Activated T-cell treated with anti-CD3 and anti-CD28 coated beads for 4 hours (primary cell): ENCODE data around the gene ANK2.
"Not testable (repeated sequence)": the region's sequence is repeated elsewhere in the genome, so short reads cannot be mapped to it uniquely, and the experiment has no call there.

ENCODE experiments used
- DNase-seq: peaks from one replicate; pipeline ENCODE4 v3.0.0-alpha.2; 2020

The ANK2 gene

DNA sequence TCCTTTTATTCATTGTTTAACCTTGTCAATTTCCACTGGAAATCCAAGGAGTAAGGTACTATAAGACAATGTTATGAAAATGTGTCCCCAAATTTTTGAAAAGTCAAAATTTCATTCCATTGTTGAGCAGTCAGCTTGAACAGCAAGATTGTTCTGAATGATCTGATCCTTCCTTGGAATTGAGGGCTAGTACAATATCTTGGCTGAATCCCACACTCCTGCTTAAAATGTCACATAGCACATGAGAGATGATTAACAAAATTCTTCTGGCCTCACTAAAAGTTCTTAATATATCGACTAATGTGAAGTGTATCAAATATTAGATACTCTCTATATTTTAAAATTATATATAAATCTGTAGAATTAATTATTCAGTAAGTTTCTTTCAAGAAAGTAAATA, 104.8 kb downstream of the ANK2 start:
- no peak for DNase-seq

GRCh38 chr4:113157086-113157857, 107.8 kb downstream of the ANK2 start:
- DNase-seq: no peak

GRCh38 chr4:113159942-113160545, 110.6 kb downstream of the ANK2 start:
- no peak for DNase-seq

GRCh38 chr4:113160548-113160947, 111.1 kb downstream of the ANK2 start:
- DNase-seq: no peak

DNA sequence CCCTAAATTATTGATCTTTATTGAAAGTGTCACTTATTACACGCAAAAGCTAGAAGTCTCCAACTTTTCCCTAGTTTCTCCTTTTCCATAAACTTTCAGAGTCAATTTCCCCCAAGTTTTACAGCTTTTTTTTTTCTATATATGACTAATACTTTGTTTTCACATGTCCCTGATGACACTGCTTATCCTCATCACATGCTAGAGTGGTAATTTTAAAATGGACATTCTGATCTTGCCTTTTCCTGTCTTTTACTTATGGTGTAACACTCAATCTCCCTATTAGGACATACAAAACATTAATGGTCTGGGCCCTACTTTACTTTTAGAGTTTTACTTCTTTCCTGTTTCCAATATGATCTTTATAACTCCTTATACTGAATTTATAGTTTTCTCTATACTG, 112.6 kb downstream of the ANK2 start:
- no peak for DNase-seq

DNA sequence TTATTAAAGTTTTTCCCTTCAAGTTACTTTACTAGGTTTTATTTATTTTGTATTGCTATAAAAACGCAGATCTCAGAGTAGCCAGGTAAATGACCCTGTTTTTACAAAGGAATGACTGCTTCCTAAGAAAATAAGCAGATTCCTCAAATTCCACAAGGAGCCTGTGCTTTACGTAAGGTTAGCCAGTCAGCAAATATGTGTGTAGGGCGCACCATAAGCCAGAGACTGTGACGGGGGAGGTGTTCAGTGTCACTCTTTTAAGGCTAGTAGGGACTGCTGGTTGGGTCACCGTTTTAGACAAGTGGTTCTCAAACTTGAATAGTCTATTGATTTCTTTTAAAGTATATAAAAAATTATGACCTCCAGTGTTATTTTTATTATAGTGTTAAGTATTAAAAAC, 119.9 kb downstream of the ANK2 start:
- DNase-seq: no peak

GRCh38 chr4:113170115-113170804, 120.8 kb downstream of the ANK2 start:
- no peak for DNase-seq

DNA sequence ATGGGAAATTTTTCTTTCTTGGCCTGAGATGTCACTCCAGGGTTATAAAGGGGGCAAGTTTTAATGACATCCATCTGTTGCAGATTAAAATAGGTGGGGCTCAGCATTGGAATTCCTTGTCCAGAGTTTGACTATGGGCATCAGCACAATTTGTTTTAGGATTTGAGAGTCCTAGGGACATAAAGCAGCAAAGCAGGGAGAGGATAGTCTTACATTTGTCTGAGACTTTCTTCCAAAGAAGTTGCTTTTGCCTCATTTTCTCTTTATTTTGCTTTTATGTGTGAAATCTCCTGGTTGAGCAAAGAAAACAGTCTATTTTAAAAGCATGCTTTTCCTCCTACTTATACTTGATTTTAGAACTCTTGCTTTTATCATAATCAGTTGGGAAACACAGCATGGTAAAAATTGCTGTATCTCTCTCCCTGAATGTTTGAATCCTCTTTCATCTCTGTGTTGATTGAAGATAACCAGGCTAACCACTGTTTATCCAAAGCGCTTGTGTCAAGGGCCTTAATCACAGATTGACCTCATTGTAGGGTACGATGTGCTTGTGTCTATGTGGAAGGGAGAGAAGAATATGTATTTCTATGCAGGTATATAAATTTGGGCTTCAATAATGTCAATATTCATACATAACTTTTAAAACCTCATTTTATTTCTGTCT, 121.5 kb downstream of the ANK2 start:
- no peak for DNase-seq

- no peak for DNase-seq
These were observed 123.8 kb downstream of the ANK2 start for GRCh38 chr4:113173126-113173792.

DNA sequence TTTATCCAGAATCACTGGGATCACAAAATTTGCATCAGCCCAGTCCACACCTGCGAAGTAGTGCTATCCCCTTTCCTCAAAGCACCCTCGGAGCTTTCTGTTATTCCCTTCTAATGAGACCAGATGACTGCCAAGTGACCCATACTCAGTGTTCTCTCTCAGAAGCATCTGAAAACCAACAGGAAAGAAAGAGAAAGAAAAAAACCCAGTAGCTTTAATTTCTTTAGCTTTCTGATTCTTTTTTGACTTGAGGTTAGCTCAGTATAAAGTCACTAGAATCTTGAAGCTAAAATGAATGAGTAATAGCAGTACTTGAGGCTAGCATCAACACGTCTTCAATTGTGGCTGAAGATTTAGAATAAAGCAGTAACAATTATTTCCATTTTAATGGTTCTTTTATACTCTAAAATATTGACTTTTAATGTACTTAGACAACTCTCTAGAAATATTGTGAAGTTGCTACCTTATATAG, 124.4 kb downstream of the ANK2 start:
- DNase-seq: no peak

DNA sequence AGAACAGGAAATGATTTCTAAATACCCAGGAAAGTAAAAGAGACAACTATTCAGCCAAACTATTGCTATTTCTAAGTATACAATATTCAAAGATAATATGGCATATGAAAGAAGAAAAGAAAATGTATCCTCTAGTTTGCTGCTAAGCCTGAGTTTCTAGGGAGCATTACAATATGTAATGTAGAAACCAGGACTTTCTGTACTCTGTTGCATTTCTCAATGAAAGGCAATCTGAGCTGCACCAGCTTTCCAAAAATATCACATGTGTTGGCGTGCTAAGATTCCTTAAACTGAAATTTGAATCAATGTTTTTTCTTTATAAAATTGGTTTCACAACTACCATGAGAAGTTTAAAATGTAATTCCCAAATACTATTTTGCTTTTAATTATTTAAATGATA, 129.6 kb downstream of the ANK2 start:
- no peak for DNase-seq

GRCh38 chr4:113179996-113180395, 130.5 kb downstream of the ANK2 start:
- no peak for DNase-seq

- no peak for DNase-seq
These were observed 132.0 kb downstream of the ANK2 start for GRCh38 chr4:113181289-113182007.

DNA sequence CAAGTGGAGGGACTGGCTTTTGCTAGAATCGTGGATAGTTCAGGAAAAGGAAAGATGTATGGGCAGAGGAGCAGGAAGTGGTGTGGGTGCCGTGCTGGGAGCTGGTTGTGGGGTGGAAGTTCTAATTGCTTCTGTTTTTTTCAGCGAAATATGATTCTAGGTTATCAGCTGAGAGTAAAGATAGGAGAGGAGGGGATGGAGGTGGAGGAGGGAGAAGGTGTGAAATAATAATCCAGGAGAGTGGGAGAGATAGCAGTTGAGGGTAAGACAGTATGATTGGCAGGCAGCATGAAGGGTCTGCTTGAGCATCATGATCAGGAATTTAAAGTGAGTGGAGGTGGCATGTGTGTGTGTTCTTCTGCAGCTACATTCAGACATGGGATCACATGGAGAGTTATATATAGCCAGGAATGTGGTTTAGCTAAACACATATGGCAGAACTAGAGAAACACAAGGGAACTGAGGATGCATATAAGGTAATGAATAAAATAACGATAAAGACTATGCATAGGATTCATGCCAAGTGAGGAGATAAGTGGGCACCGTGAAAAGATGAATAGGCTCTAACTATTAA, 133.7 kb downstream of the ANK2 start:
- DNase-seq: no peak

DNA sequence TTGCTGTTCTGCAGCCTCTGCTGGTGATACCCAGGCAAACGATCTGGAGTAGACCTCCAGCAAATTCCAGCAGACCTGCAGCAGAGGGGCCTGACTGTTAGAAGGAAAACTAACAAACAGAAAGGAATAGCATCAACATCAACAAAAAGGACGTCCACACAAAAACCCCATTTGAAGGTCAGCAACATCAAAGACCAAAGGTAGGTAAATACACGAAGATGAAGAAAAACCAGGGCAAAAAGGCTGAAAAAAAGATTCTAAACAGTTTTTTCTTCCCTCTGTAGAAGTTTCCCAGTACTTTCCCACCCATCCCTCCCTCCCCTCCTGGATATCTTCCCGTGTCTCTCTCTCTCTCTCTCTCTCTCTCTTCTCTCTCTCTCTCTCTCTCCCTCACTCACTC, 136.8 kb downstream of the ANK2 start:
- not testable (repeated sequence) for DNase-seq

DNA sequence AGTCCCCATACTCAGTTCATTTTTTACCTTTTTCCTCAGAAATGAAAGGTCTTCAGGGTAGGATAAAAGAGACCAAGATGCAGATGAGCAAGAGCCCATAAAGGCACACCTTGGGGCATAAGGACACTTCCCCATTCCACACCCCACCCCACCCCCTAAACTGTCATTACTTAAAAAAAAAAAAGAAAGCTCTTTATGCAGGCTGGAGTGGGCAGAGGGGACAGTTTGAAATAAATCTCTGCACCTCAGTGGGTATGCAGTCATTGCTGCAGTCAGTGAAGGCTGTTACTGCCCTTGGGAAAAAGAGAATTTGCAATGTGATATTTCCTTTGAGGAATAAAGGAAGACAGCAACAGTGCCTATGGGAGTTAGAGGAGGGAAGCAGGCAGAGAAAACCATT, 137.5 kb downstream of the ANK2 start:
- no peak for DNase-seq

- DNase-seq: no peak
These were observed 137.9 kb downstream of the ANK2 start for GRCh38 chr4:113187358-113187757.

DNA sequence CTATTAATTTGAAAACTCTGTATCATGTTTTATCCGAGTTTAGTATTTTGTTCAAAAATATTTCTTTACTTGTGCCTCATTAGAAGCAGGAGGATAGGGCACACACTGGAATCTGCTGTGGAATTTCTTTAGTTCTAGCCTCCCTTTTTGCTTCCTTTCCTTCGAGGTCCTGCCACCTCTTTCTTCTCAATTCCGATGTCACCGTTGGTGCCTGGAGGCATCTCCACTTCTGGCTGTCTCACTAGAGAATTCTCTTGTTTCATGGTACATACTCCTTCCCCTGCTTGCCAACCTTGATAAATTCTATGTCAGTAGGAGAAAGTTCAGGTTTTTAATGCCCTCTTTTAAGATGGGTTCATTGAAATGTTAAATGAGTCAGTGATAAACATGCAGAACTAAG, 140.1 kb downstream of the ANK2 start:
- DNase-seq: no peak

DNA sequence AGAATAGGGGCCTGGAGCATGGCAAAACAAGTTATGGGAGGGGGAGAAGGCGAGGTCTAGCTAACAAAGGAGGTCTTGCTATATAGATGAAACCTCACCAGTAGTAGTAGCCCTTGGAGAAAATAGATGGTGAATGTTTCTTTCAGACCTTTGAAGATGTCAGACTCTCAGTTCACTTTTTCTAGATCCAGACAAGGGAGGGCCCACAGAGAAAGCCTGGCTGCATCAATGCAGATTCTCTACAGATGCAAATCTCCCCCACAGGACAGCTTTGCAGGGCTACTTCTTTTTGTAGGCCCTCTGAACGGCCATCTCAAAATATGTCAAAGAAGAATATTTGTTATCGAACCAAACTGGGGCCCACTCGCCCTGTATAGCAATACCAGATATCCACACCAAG, 159.7 kb downstream of the ANK2 start:
- DNase-seq: no peak

- DNase-seq: no peak
These were observed 160.3 kb downstream of the ANK2 start for GRCh38 chr4:113209652-113210320.

DNA sequence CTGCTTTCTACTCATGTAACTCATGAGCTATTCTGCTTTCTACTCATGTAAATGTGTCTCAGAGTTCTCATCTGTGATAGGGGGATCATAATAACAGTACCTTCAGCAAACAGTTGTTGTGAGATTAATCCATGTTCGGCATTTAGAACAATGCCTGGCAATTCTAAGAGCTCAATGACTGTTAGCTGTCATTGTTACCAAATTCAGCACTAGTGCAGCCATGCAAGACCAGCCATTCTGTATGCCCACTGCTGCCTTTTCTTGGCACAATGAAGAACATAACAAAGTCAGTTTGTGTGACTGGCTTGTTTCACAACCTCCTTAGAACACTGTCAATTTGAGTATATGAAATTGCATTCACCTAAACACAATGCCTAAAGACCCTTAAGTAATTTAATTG, 163.2 kb downstream of the ANK2 start:
- DNase-seq: no peak
